GM21528 (cell line): Measurements from ENCODE around the gene SCLY.
"Not testable (repeated sequence)": the region's sequence is repeated elsewhere in the genome, so short reads cannot be mapped to it uniquely, and the experiment has no call there.

ENCODE experiments used
- ATAC-seq: cut with Tn5 transposase; IDR thresholded peaks from one replicate; pipeline ENCODE4 v1.9.1; 2021; ENCODE audit warnings: mild to moderate bottlenecking, moderate library complexity; ENCODE audit not compliant: unreplicated experiment, low FRiP score

Gene SCLY

GRCh38 chr2:238106698-238107524 lies 46.1 kb downstream of the SCLY start:
- ATAC-seq, result no peak

- peak; percentile 53 for ATAC-seq
These were observed 47.0 kb downstream of the SCLY start for GRCh38 chr2:238107525-238108422.

- ATAC-seq, result peak; percentile 84
These were observed 47.8 kb downstream of the SCLY start for GRCh38 chr2:238108423-238109183.

GRCh38 chr2:238113611-238114010 lies 52.8 kb downstream of the SCLY start:
- ATAC-seq, result no peak

GRCh38 chr2:238114331-238114841 lies 53.6 kb downstream of the SCLY start:
- ATAC-seq, result no peak

GRCh38 chr2:238114851-238115660 lies 54.3 kb downstream of the SCLY start:
- ATAC-seq, result no peak

- not testable (repeated sequence) for ATAC-seq
These were observed 54.9 kb downstream of the SCLY start for GRCh38 chr2:238115709-238116108.

GRCh38 chr2:238116298-238117198 lies 55.7 kb downstream of the SCLY start:
- ATAC-seq, result no peak

GRCh38 chr2:238117199-238118154 lies 56.7 kb downstream of the SCLY start:
- ATAC-seq, result no peak

GRCh38 chr2:238119756-238120462 lies 59.1 kb downstream of the SCLY start:
- ATAC-seq, result no peak

GRCh38 chr2:238120463-238121298 lies 59.9 kb downstream of the SCLY start:
- no peak for ATAC-seq

GRCh38 chr2:238121511-238122286 lies 60.9 kb downstream of the SCLY start:
- no peak for ATAC-seq

GRCh38 chr2:238122287-238123217 lies 61.8 kb downstream of the SCLY start:
- ATAC-seq, result no peak
